GM21619 (cell line): Measurements from ENCODE around the gene RPH3AL.

Source experiments
- ATAC-seq: cut with Tn5 transposase; IDR thresholded peaks from one replicate; pipeline ENCODE4 v1.9.1; 2021; ENCODE audit not compliant: unreplicated experiment

RPH3AL gene

GRCh38 chr17:352421-353212, at the start of gene RPH3AL:
RPH3AL (minus strand) TSS chr17:352807; CDS start chr17:327543, 25,264 bp downstream.
- no peak for ATAC-seq

GRCh38 chr17:400257-400656, 47.6 kb upstream of the RPH3AL start:
- no peak for ATAC-seq

GRCh38 chr17:396788-397187, 44.2 kb upstream of the RPH3AL start:
- no peak for ATAC-seq

GRCh38 chr17:395974-396373, 43.4 kb upstream of the RPH3AL start:
- ATAC-seq, result no peak

GRCh38 chr17:395179-395578, 42.6 kb upstream of the RPH3AL start:
- no peak for ATAC-seq

GRCh38 chr17:394718-395095, 42.1 kb upstream of the RPH3AL start:
- no peak for ATAC-seq

- no peak for ATAC-seq
These were observed 41.5 kb upstream of the RPH3AL start for GRCh38 chr17:393806-394717.

GRCh38 chr17:391850-392249, 39.2 kb upstream of the RPH3AL start:
- no peak for ATAC-seq

GRCh38 chr17:390025-390424, 37.4 kb upstream of the RPH3AL start:
- ATAC-seq, result no peak

GRCh38 chr17:388087-388486, 35.5 kb upstream of the RPH3AL start:
- no peak for ATAC-seq

GRCh38 chr17:386141-386876, 33.7 kb upstream of the RPH3AL start:
- no peak for ATAC-seq

- no peak for ATAC-seq
These were observed 33.2 kb upstream of the RPH3AL start for GRCh38 chr17:385836-386140.

- no peak for ATAC-seq
These were observed 32.7 kb upstream of the RPH3AL start for GRCh38 chr17:385178-385835.

GRCh38 chr17:384622-385177, 32.1 kb upstream of the RPH3AL start:
- no peak for ATAC-seq

GRCh38 chr17:383771-384621, 31.4 kb upstream of the RPH3AL start:
- ATAC-seq, result no peak

GRCh38 chr17:382644-383533, 30.3 kb upstream of the RPH3AL start:
- no peak for ATAC-seq

- no peak for ATAC-seq
These were observed 29.5 kb upstream of the RPH3AL start for GRCh38 chr17:381941-382643.

GRCh38 chr17:381516-381915, 28.9 kb upstream of the RPH3AL start:
- no peak for ATAC-seq
